SU-DHL-6 (cell line): ENCODE measurements around the gene FKBP15.

Source experiments
- H2AFZ ChIP-seq: fragments of 200-600 bp; sonication (generic); 2 replicates; pipeline ENCODE4 v1.6.1; 2014; ENCODE audit warnings: low read depth, mild to moderate bottlenecking, moderate library complexity, mixed read lengths, antibody characterized with exemption, low read length; ENCODE audit not compliant: severe bottlenecking
- H3F3A ChIP-seq: fragments of 200-600 bp; shearing (Covaris generic); 2 replicates; pipeline ENCODE4 v1.6.0; 2016; ENCODE audit warnings: antibody characterized with exemption, mild to moderate bottlenecking; ENCODE audit not compliant: insufficient read depth
- H3K27ac ChIP-seq: fragments of 200-600 bp; sonication (generic); 2 replicates; pipeline ENCODE4 v1.5.1; 2016; ENCODE audit warnings: low read depth, mild to moderate bottlenecking, low read length, moderate library complexity, mixed read lengths
- H3K27me3 ChIP-seq: fragments of 200-600 bp; sonication (generic), shearing (Covaris generic); 2 replicates; pipeline ENCODE4 v1.6.0; 2014; ENCODE audit warnings: mild to moderate bottlenecking, low read length
- H3K36me3 ChIP-seq: fragments of 200-600 bp; sonication (generic); 2 replicates; pipeline ENCODE4 v1.6.1; 2014; ENCODE audit warnings: mild to moderate bottlenecking, low read length, mixed read lengths
- H3K4me2 ChIP-seq: fragments of 300-600, 200-600 bp; shearing (Covaris generic), sonication (generic); 2 replicates; pipeline ENCODE4 v1.6.0; 2014; ENCODE audit warnings: low read length, low read depth, mild to moderate bottlenecking; ENCODE audit not compliant: poor library complexity, severe bottlenecking
- H3K4me3 ChIP-seq: fragments of 200-600 bp; sonication (generic); 2 replicates; pipeline ENCODE4 v1.5.1; 2014; ENCODE audit warnings: antibody characterized with exemption, low read length, mild to moderate bottlenecking, mixed read lengths; ENCODE audit not compliant: insufficient read depth, poor library complexity, severe bottlenecking
- H3K79me2 ChIP-seq: fragments of 200-600 bp; sonication (generic); 2 replicates; pipeline ENCODE4 v1.6.1; 2014; ENCODE audit warnings: mild to moderate bottlenecking, low read length, moderate library complexity; ENCODE audit not compliant: insufficient read depth
- H3K9ac ChIP-seq: fragments of 200-600 bp; sonication (generic); 2 replicates; pipeline ENCODE4 v1.7.0; 2014; ENCODE audit warnings: mild to moderate bottlenecking, low read length
- H3K9me2 ChIP-seq: fragments of 200-600 bp; sonication (generic); replicated peaks from 2 replicates; pipeline ENCODE4 v1.6.1; 2014; ENCODE audit warnings: low read length; ENCODE audit not compliant: insufficient read depth
- H3K9me3 ChIP-seq: fragments of 200-600 bp; sonication (generic); 2 replicates; pipeline ENCODE4 v1.6.1; 2014; ENCODE audit warnings: low read length, mixed read lengths; ENCODE audit not compliant: insufficient read depth
- H4K20me1 ChIP-seq: fragments of 200-600 bp; sonication (generic); 2 replicates; pipeline ENCODE4 v1.6.1; 2014; ENCODE audit warnings: low read depth, mild to moderate bottlenecking, antibody characterized with exemption, low read length, moderate library complexity, mixed read lengths
- EZH2phosphoT487 ChIP-seq: fragments of 200-600 bp; sonication (generic), shearing (Covaris generic); conservative IDR thresholded peaks from 2 replicates; pipeline ENCODE4 v1.6.1; 2018; ENCODE audit warnings: mild to moderate bottlenecking, antibody characterized with exemption, low read length, moderate library complexity, mixed read lengths
- TF ChIP-seq, protein P1 (sequence below): fragments of 200-600 bp; sonication (generic); IDR thresholded peaks from one replicate; pipeline ENCODE4 v1.5.1; 2017; ENCODE audit warnings: antibody characterized with exemption, mild to moderate bottlenecking, low read length, moderate library complexity; ENCODE audit not compliant: insufficient read depth, poor library complexity, severe bottlenecking

The FKBP15 gene

DNA sequence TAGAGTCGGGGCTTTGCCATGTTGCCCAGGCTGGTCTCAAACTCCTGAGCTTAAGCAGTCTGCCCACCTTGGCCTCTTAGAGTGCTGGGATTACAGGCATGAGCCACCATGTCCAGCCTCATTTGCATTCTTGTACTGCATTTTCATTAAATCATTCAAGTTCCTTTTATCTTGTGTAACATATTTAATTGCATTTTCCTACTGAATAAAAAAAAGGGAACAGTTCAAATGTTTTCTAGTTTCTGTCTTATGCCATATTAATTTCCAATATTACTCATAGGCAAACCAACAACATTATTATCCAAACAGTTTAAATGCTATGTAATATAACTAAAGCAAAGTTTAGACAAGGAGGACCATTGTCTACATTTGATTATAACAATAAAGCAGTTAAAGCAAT, 6.4 kb upstream of the FKBP15 start:
- Histone ChIP-seq H2AFZ (no peak overlapping the region), H3K4me2 (no peak overlapping the region), H4K20me1 (no peaks in the 10 kb centered on the region), H3K9me3 (no peaks in the 10 kb centered on the region), H3K9me2 (no peaks in the 10 kb centered on the region), H3K27ac (no peak overlapping the region), H3F3A (no peaks in the 10 kb centered on the region), H3K4me3 (no peak overlapping the region), H3K79me2 (no peaks in the 10 kb centered on the region), H3K36me3 (no peaks in the 10 kb centered on the region), H3K9ac (no peak overlapping the region), H3K27me3 (no peaks in the 10 kb centered on the region)
- TF ChIP-seq, protein P1, sequence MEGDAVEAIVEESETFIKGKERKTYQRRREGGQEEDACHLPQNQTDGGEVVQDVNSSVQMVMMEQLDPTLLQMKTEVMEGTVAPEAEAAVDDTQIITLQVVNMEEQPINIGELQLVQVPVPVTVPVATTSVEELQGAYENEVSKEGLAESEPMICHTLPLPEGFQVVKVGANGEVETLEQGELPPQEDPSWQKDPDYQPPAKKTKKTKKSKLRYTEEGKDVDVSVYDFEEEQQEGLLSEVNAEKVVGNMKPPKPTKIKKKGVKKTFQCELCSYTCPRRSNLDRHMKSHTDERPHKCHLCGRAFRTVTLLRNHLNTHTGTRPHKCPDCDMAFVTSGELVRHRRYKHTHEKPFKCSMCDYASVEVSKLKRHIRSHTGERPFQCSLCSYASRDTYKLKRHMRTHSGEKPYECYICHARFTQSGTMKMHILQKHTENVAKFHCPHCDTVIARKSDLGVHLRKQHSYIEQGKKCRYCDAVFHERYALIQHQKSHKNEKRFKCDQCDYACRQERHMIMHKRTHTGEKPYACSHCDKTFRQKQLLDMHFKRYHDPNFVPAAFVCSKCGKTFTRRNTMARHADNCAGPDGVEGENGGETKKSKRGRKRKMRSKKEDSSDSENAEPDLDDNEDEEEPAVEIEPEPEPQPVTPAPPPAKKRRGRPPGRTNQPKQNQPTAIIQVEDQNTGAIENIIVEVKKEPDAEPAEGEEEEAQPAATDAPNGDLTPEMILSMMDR = no peak
- no peak for TF ChIP-seq EZH2phosphoT487

- H3K4me2 ChIP-seq = no peak overlapping the region
- peaks cover 14% of the 10 kb centered on the region for H3F3A ChIP-seq
- no peaks in the 10 kb centered on the region for H3K9me2 ChIP-seq
- no peak overlapping the region for H2AFZ ChIP-seq
- H3K27ac ChIP-seq = no peak overlapping the region
- TF ChIP-seq, protein P1 = no peak
- no peak for TF ChIP-seq EZH2phosphoT487
- no peak overlapping the region for H3K9ac ChIP-seq
- H3K79me2 ChIP-seq = peaks cover 27% of the 10 kb centered on the region
- peaks cover under 1% of the 10 kb centered on the region; the same call in 1 of the 2 replicates for H4K20me1 ChIP-seq
- no peaks in the 10 kb centered on the region for H3K27me3 ChIP-seq
- no peaks in the 10 kb centered on the region for H3K9me3 ChIP-seq
- 0 out of 2 replicates have a peak, but pooled peaks cover under 1% of the 10 kb centered on the region for H3K36me3 ChIP-seq
- H3K4me3 ChIP-seq = no peak overlapping the region
These were observed 2.9 kb upstream of the FKBP15 start for GRCh38 chr9:113223963-113224362.

DNA sequence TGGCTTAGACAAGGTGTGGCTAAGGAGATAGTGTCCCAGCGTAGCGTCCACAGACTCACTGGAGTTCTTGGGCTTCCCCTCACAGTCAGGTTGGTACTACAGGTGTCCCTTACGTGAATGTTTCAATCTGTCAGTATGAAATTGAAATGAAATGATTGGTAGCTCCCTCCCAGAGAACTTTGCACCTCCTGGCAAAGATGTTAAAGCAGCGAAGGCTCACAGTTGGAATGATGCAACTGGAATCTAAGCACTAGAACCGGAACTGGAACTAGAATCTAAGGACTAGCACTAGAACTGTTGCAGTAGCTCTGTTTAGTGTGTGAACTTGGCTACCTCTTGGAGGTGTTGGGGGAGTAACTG, 1.4 kb upstream of the FKBP15 start:
- Histone ChIP-seq H3K4me3 (peak overlapping the region; percentile 89), H3K9me2 (no peaks in the 10 kb centered on the region), H2AFZ (no peak overlapping the region), H3K27ac (no peak overlapping the region), H4K20me1 (peaks cover 7% of the 10 kb centered on the region; the same call in 1 of the 2 replicates), H3K79me2 (peaks cover 42% of the 10 kb centered on the region), H3F3A (peaks cover 20% of the 10 kb centered on the region), H3K9ac (peak overlapping the region; percentile 93), H3K36me3 (peaks cover 7% of the 10 kb centered on the region; the same call in 1 of the 2 replicates), H3K4me2 (peak overlapping the region; percentile 96), H3K27me3 (no peaks in the 10 kb centered on the region), H3K9me3 (no peaks in the 10 kb centered on the region)
- TF ChIP-seq, protein P1 = no peak
- no peak for TF ChIP-seq EZH2phosphoT487
